ENCODE data around the gene CABLES2. TPM values are rescaled to one million over a fixed set of nuclear protein-coding genes. Genes with fewer than 3 reads are reported as not detected.

CABLES2 gene
- total RNA-seq, 1 donor from 2014 or later = 6.9 TPM

- H3K4me3 ChIP-seq (ENCODE audit: low read depth, low read length) = no peak overlapping the region
- DNase-seq (ENCODE audit: low read depth) = no peak
- no peak for TF ChIP-seq CTCF (IDR thresholded peaks at IDR 0.05; ENCODE audit: insufficient read depth, low read length, poor library complexity, severe bottlenecking)
Observed at GRCh38 chr20:62430866-62431447, 23.9 kb upstream of the CABLES2 start.

DNA sequence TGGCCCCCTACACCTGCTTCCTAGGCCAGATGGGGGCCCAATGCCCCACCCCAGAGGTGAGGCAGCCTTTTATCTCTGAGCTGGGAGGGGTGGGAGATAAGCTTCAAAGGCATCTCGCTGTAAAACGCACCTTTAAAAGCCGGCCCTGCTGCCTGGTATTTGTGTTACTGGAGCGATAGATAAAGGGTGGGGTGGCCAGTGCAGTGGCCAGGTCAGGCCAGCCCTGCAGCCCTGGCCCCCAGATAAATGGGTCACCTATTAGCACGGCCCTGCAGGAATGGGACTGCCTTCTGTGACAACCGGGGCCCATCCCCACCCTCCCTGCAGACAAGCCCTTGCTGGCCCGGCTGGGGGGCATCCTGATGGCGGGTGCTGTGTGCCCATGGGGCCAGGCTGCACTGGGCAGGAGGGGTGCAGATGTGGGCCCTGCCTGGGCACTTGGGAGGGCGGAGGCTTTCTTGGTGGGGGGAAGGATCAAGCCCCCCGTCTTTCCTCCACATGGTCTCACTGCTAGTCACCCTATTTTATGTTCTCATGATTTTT is 23.3 kb upstream of the CABLES2 start:
- H3K4me3 ChIP-seq (ENCODE audit: low read depth, low read length) = no peak overlapping the region
- TF ChIP-seq CTCF (IDR thresholded peaks at IDR 0.05; ENCODE audit: insufficient read depth, low read length, poor library complexity, severe bottlenecking) = no peak
- peaks cover 72% of the 10 kb centered on the region for H3K27me3 ChIP-seq (ENCODE audit: control insufficient read depth, insufficient read depth, low read length)
- H3K36me3 ChIP-seq (ENCODE audit: control insufficient read depth, insufficient read depth, low read length) = no peaks in the 10 kb centered on the region
- DNase-seq (ENCODE audit: low read depth) = no peak

More at GRCh38 chr20:62430866-62431447, 23.9 kb upstream of the CABLES2 start:
- Histone ChIP-seq H3K36me3 (ENCODE audit: control insufficient read depth, insufficient read depth, low read length) (no peaks in the 10 kb centered on the region), H3K27me3 (ENCODE audit: control insufficient read depth, insufficient read depth, low read length) (peaks cover 66% of the 10 kb centered on the region)

DNA sequence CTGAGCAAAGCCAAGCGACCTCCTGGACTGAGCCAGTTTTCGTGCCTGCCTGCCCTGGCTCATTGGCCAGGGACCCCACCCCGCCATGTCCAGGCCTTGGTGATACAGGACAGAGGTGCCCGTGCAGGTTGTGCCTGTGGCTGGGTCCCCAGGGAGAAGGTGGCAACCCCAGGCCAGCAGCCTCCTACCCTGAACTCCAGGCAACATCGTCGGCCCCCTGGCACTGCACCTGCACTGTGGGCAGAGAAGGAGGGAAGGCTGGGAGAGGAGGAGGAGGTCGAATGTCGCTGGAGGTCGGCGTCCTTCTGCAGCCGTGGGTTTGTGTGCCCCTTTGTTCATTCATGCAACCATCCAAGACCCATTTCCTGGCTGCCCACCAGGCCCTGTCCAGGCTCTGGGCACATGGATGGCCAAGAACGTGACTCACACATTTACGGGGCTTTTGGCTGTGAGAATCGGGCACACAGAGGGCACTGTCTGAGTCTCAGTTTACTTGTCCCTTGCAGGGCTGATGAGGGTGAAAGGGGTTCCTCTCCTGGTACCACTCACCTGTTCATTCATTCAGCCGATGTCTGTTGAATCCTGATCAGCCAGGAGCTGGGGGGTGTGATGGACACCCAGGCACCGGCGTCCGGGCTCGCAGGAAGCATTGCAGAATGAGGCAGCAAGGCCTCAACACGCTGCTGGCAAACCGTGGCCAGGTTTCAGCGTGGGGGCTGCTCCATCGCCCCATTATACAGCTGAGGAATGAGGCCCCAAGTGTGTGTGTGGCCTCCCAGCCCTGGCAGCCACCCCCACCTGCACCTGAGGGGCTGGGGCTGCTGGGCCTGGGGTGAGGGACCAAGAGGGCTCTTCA is 22.6 kb upstream of the CABLES2 start:
- H3K4me3 ChIP-seq (ENCODE audit: low read depth, low read length) = no peak overlapping the region
- no peak for TF ChIP-seq CTCF (IDR thresholded peaks at IDR 0.05; ENCODE audit: insufficient read depth, low read length, poor library complexity, severe bottlenecking)
- no peaks in the 10 kb centered on the region for H3K36me3 ChIP-seq (ENCODE audit: control insufficient read depth, insufficient read depth, low read length)
- peaks cover 72% of the 10 kb centered on the region for H3K27me3 ChIP-seq (ENCODE audit: control insufficient read depth, insufficient read depth, low read length)
- DNase-seq (ENCODE audit: low read depth) = no peak

- Histone ChIP-seq H3K27me3 (ENCODE audit: control insufficient read depth, insufficient read depth, low read length) (peaks cover 71% of the 10 kb centered on the region), H3K4me3 (ENCODE audit: low read depth, low read length) (no peak overlapping the region), H3K36me3 (ENCODE audit: control insufficient read depth, insufficient read depth, low read length) (no peaks in the 10 kb centered on the region)
- TF ChIP-seq CTCF (IDR thresholded peaks at IDR 0.05; ENCODE audit: insufficient read depth, low read length, poor library complexity, severe bottlenecking) = no peak
- DNase-seq (ENCODE audit: low read depth) = no peak
Observed at GRCh38 chr20:62428396-62429295, 21.6 kb upstream of the CABLES2 start.

- Histone ChIP-seq H3K27me3 (ENCODE audit: control insufficient read depth, insufficient read depth, low read length) (peaks cover 71% of the 10 kb centered on the region), H3K36me3 (ENCODE audit: control insufficient read depth, insufficient read depth, low read length) (no peaks in the 10 kb centered on the region), H3K4me3 (ENCODE audit: low read depth, low read length) (no peak overlapping the region)
- TF ChIP-seq CTCF (IDR thresholded peaks at IDR 0.05; ENCODE audit: insufficient read depth, low read length, poor library complexity, severe bottlenecking) = no peak
- no peak for DNase-seq (ENCODE audit: low read depth)
Observed at GRCh38 chr20:62428002-62428372, 20.9 kb upstream of the CABLES2 start.
